IMR-90 (cell line): ENCODE measurements around the gene ABHD17B.

Experiments used
- BHLHE40 ChIP-seq: fragments of 150-350 bp; IDR thresholded peaks from 2 replicates; pipeline ENCODE4 v1.6.1; 2016; ENCODE audit warnings: mild to moderate bottlenecking, low read depth, low read length
- CEBPB ChIP-seq: IDR thresholded peaks from 2 replicates; pipeline ENCODE4 v1.6.1; 2012; ENCODE audit warnings: low read depth, low read length, improper control_type of control experiment
- CHD1 ChIP-seq: IDR thresholded peaks from 2 replicates; pipeline ENCODE4 v1.6.1; 2012; ENCODE audit warnings: low read depth, low read length, improper control_type of control experiment
- CTCF ChIP-seq: conservative IDR thresholded peaks from 2 replicates; pipeline ENCODE4 v1.5.1; 2012; ENCODE audit warnings: mild to moderate bottlenecking, low read depth, low read length, improper control_type of control experiment
- ELK1 ChIP-seq: fragments of 150-350 bp; IDR thresholded peaks from 2 replicates; pipeline ENCODE4 v1.6.1; 2016; ENCODE audit warnings: low read depth, mild to moderate bottlenecking, low read length, moderate library complexity, borderline replicate concordance
- FOS ChIP-seq: fragments of 150-350 bp; IDR thresholded peaks from 2 replicates; pipeline ENCODE4 v1.6.1; 2016; ENCODE audit warnings: low read depth, low read length
- MAFK ChIP-seq: IDR thresholded peaks from 2 replicates; pipeline ENCODE4 v1.6.1; 2012; ENCODE audit warnings: low read depth, low read length, improper control_type of control experiment
- MXI1 ChIP-seq: IDR thresholded peaks from 2 replicates; pipeline ENCODE4 v1.6.1; 2012; ENCODE audit warnings: low read depth, mild to moderate bottlenecking, low read length, moderate library complexity, borderline replicate concordance
- POLR2A ChIP-seq: IDR thresholded peaks from 2 replicates; pipeline ENCODE4 v1.6.1; 2012; ENCODE audit warnings: mild to moderate bottlenecking, low read depth, low read length
- RAD21 ChIP-seq: IDR thresholded peaks from 2 replicates; pipeline ENCODE4 v1.6.1; 2012; ENCODE audit warnings: low read length, improper control_type of control experiment
- RCOR1 ChIP-seq: IDR thresholded peaks from 2 replicates; pipeline ENCODE4 v1.6.1; 2012; ENCODE audit warnings: mild to moderate bottlenecking, low read length, improper control_type of control experiment; ENCODE audit not compliant: insufficient replicate concordance
- RFX5 ChIP-seq: IDR thresholded peaks from 2 replicates; pipeline ENCODE4 v1.8.0; 2012; ENCODE audit warnings: low read depth, mild to moderate bottlenecking, low read length, moderate library complexity
- SMC3 ChIP-seq: fragments of 150-350 bp; IDR thresholded peaks from 2 replicates; pipeline ENCODE4 v1.6.1; 2016; ENCODE audit warnings: low read depth, mild to moderate bottlenecking, antibody characterized with exemption, low read length, moderate library complexity
- USF2 ChIP-seq: fragments of 150-350 bp; IDR thresholded peaks from 2 replicates; pipeline ENCODE4 v1.6.1; 2017; ENCODE audit warnings: mild to moderate bottlenecking, antibody characterized with exemption, low read length, low read depth

GRCh38 chr9:71891557-71892189 is 19.3 kb downstream of the ABHD17B start:
- TF ChIP-seq CTCF = no peak
- no peak for TF ChIP-seq POLR2A
- no peak for TF ChIP-seq CHD1
- TF ChIP-seq MXI1 = no peak
- TF ChIP-seq SMC3 = no peak
- TF ChIP-seq CEBPB = no peak
- TF ChIP-seq USF2 = no peak
- no peak for TF ChIP-seq RFX5
- no peak for TF ChIP-seq FOS
- TF ChIP-seq RAD21 = no peak
- no peak for TF ChIP-seq MAFK
- no peak for TF ChIP-seq RCOR1
- no peak for TF ChIP-seq BHLHE40
- TF ChIP-seq ELK1 = no peak
